ENCODE results near the gene SULT2A1.

GRCh38 chr19:47821460-47822020, 64.6 kb downstream of the SULT2A1 start, which contains the start of gene CRX:
- TF ChIP-seq EZH2 (IDR thresholded peaks at IDR 0.05), result no peak
- TF ChIP-seq SIN3A (IDR thresholded peaks at IDR 0.05; ENCODE audit: low read depth), result no peak
- TF ChIP-seq EZH2phosphoT487 (IDR thresholded peaks at IDR 0.05; ENCODE audit: borderline replicate concordance), result no peak
- no peak for TF ChIP-seq CTCF (IDR thresholded peaks at IDR 0.05 in 2 of 3, conservative IDR thresholded peaks at IDR 0.05 in 1 of 3; ENCODE audit: borderline replicate concordance in 1 of 3, insufficient read depth in 1 of 3, low read depth in 2 of 3, low read length in 2 of 3)
- TF ChIP-seq POLR2A (IDR thresholded peaks at IDR 0.05; ENCODE audit: borderline replicate concordance, extremely low read depth, insufficient read depth, insufficient read length), result no peak
- no peak for TF ChIP-seq REST (IDR thresholded peaks at IDR 0.05; ENCODE audit: low read depth)
- TF ChIP-seq EGR1 (IDR thresholded peaks at IDR 0.05; ENCODE audit: low read depth), result no peak
